Measurements from ENCODE around the gene FAM13A. TPM values are rescaled to one million over a fixed set of nuclear protein-coding genes. Genes with fewer than 3 reads are reported as not detected.

Gene FAM13A
- total and polyA plus RNA-seq, 11 donors, result 3.7 to 30.4 (median 11.5) TPM

- no peak for DNase-seq
- no peak for ATAC-seq
- 78 to 83% (median 82%) methylated on average over 3 of the region's 3 CpGs for WGBS, 4 donors
- intact Hi-C loops (cut with DNase I), result no loop called here
- Histone ChIP-seq H3K9me3 (peaks cover 0 to 2% (median 0%) of the 10 kb centered on the region in 12 donors), H3K4me3 (no peak overlapping the region), H3K36me3 (no peaks in the 10 kb centered on the region), H3K27ac (no peak overlapping the region), H3K27me3 (no peaks in the 10 kb centered on the region), H3K4me1 (no peaks in the 10 kb centered on the region)
- no peak for TF ChIP-seq CTCF (IDR thresholded peaks at IDR 0.05)
- TF ChIP-seq POLR2A (IDR thresholded peaks at IDR 0.05), result no peak
Observed at GRCh38 chr4:89100853-89101252, 43.9 kb upstream of the FAM13A start.

GRCh38 chr4:89099471-89099870, 42.5 kb upstream of the FAM13A start:
- WGBS, 4 donors, result 88 to 98% (median 94%) methylated on average over 1 of the region's 1 CpG

GRCh38 chr4:89099034-89099433, 42.0 kb upstream of the FAM13A start:
- Histone ChIP-seq H3K27me3 (no peaks in the 10 kb centered on the region), H3K9me3 (peaks cover 0 to 2% (median 0%) of the 10 kb centered on the region in 12 donors), H3K36me3 (no peaks in the 10 kb centered on the region), H3K27ac (no peak overlapping the region), H3K4me3 (no peak overlapping the region), H3K4me1 (no peaks in the 10 kb centered on the region)
- no peak for DNase-seq
- no peak for ATAC-seq
- no peak for TF ChIP-seq CTCF (IDR thresholded peaks at IDR 0.05)
- TF ChIP-seq POLR2A (IDR thresholded peaks at IDR 0.05), result no peak
- 81 to 91% (median 85%) methylated on average over 2 of the region's 2 CpGs for WGBS, 4 donors
- intact Hi-C loops (cut with DNase I), result no loop called here

More at GRCh38 chr4:89099471-89099870, 42.5 kb upstream of the FAM13A start:
- DNase-seq (no peak), ATAC-seq (no peak)
- no peaks in the 10 kb centered on the region for H3K27me3 ChIP-seq
- H3K9me3 ChIP-seq, result peaks cover 0 to 2% (median 0%) of the 10 kb centered on the region in 12 donors
- H3K36me3 ChIP-seq, result no peaks in the 10 kb centered on the region
- no peak overlapping the region for H3K4me3 ChIP-seq
- intact Hi-C loops (cut with DNase I), result no loop called here
- no peak overlapping the region for H3K27ac ChIP-seq
- TF ChIP-seq POLR2A (IDR thresholded peaks at IDR 0.05) (no peak), CTCF (IDR thresholded peaks at IDR 0.05) (no peak)
- H3K4me1 ChIP-seq, result no peaks in the 10 kb centered on the region

GRCh38 chr4:89078300-89078699, 21.3 kb upstream of the FAM13A start:
- H3K36me3 ChIP-seq, result no peaks in the 10 kb centered on the region
- DNase-seq (no peak), ATAC-seq (no peak)
- H3K4me1 ChIP-seq, result no peaks in the 10 kb centered on the region
- intact Hi-C loops (cut with DNase I), result no loop called here
- H3K27me3 ChIP-seq, result no peaks in the 10 kb centered on the region
- WGBS, 4 donors, result 90 to 100% (median 93%) methylated on average over 1 of the region's 1 CpG
- no peak overlapping the region for H3K27ac ChIP-seq
- no peak overlapping the region for H3K4me3 ChIP-seq
- no peak for TF ChIP-seq POLR2A (IDR thresholded peaks at IDR 0.05)
- TF ChIP-seq CTCF (IDR thresholded peaks at IDR 0.05), result no peak
- peaks cover 0 to 44% (median 14%) of the 10 kb centered on the region in 12 donors for H3K9me3 ChIP-seq

Data from heart left ventricle (tissue), 16 donors.